ENCODE results near the gene ARPC4.
A peak's percentile ranks its signal among the peaks of the same experiment; 100 is the strongest.

The ARPC4 gene

GRCh38 chr3:9792405-9793160, at the start of gene ARPC4, which contains the start of gene TADA3:
Gene ARPC4 (plus strand): TSS chr3:9793082. CDS start chr3:9793122, 40 bp downstream.
Gene TADA3 (minus strand): TSS chr3:9792473. CDS start chr3:9791466, 1,007 bp downstream.
- peak; percentile 96 for DNase-seq (ENCODE audit: low read depth)

GRCh38 chr3:9743548-9743947, 49.3 kb upstream of the ARPC4 start:
- DNase-seq (ENCODE audit: low read depth), result no peak

DNA sequence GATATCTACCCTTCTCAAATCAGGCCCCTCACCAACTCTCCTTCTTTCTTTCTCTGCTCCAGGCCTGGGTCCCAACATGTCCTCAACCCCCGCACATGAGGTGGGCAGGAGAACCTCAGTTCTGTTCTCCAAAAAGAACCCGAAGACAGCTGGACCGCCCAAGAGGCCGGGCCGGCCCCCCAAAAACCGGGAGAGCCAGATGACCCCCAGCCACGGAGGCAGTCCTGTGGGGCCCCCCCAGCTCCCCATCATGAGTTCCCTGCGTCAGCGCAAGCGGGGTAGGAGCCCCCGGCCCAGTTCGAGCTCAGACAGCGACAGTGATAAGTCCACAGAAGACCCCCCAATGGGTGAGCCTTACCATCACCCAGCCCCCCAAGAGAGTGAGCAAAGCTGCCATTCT, 48.7 kb upstream of the ARPC4 start:
- DNase-seq (ENCODE audit: low read depth), result no peak

GRCh38 chr3:9745521-9745920, 47.4 kb upstream of the ARPC4 start:
- DNase-seq (ENCODE audit: low read depth), result no peak

- DNase-seq (ENCODE audit: low read depth), result peak; percentile 93
Observed at GRCh38 chr3:9746330-9746729, 46.6 kb upstream of the ARPC4 start.

GRCh38 chr3:9747267-9747666, 45.6 kb upstream of the ARPC4 start:
- DNase-seq (ENCODE audit: low read depth), result peak; percentile 66

GRCh38 chr3:9748031-9748430, 44.9 kb upstream of the ARPC4 start:
- no peak for DNase-seq (ENCODE audit: low read depth)

- no peak for DNase-seq (ENCODE audit: low read depth)
Observed at GRCh38 chr3:9749296-9749644, 43.6 kb upstream of the ARPC4 start.

- peak; percentile 98 for DNase-seq (ENCODE audit: low read depth)
Observed at GRCh38 chr3:9749645-9750555, 43.0 kb upstream of the ARPC4 start, which contains the start of gene OGG1. Gene OGG1 (plus strand): TSS chr3:9749952. CDS start chr3:9750287, 335 bp downstream.

GRCh38 chr3:9750556-9751411, 42.1 kb upstream of the ARPC4 start:
- peak; percentile 48 for DNase-seq (ENCODE audit: low read depth)

DNA sequence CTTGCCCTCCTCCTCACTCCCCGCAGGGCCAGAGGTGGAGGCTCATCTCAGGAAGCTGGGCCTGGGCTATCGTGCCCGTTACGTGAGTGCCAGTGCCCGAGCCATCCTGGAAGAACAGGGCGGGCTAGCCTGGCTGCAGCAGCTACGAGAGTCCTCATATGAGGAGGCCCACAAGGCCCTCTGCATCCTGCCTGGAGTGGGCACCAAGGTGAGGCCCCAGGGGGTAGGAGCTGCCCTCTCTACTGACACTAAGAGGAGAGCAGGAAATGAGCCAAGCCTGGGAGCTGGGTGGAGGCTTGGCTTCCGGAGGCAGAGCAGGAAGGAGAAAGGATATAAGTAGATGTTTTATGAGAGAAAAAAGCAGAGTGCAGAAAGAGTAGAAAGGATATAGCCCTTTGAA, 38.2 kb upstream of the ARPC4 start:
- DNase-seq (ENCODE audit: low read depth), result no peak

GRCh38 chr3:9757427-9757826, 35.5 kb upstream of the ARPC4 start:
- no peak for DNase-seq (ENCODE audit: low read depth)

- DNase-seq (ENCODE audit: low read depth), result no peak
Observed at GRCh38 chr3:9760779-9761505, 31.9 kb upstream of the ARPC4 start.

GRCh38 chr3:9761919-9762318, 31.0 kb upstream of the ARPC4 start:
- no peak for DNase-seq (ENCODE audit: low read depth)

DNA sequence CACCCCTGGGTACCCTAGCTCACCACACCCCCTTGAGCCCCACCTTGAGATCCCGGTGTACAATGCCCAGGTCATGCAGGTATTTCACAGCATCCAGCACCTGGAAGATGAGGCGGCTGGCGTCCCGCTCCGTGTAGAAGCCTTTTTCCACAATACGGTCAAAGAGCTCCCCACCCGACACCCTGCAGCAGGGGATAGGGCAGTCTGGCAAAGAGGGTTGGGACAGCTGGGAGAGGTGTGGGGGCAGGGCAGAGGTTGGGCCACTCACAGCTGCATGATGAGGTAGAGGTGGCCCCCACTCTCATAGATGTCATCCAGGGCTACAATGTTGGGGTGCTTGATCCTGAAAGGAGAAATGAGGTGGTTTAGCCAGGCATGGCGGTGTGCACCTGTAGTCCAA, 30.0 kb upstream of the ARPC4 start:
- DNase-seq (ENCODE audit: low read depth), result no peak

DNA sequence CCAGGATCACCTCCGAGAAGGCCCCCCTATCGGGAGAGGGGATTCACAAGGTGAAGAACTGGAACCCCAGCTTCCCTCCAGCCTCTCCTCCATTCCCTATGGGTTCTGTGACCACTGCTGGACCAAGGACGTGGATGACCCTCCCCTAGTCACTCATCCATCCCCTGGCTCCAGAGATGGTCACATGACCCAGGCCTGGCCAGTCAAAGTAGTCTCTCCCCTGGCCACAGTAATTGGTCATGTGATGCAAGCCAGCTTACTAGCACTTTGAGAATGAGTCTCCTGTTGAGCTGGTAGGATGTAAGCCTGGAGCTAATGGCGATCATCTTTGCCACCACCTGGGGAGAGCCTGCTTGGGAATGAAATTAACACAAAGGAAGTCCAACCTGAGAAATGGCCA, 27.0 kb upstream of the ARPC4 start:
- peak; percentile 41 for DNase-seq (ENCODE audit: low read depth)

- DNase-seq (ENCODE audit: low read depth), result no peak
Observed at GRCh38 chr3:9767418-9767817, 25.5 kb upstream of the ARPC4 start.

DNA sequence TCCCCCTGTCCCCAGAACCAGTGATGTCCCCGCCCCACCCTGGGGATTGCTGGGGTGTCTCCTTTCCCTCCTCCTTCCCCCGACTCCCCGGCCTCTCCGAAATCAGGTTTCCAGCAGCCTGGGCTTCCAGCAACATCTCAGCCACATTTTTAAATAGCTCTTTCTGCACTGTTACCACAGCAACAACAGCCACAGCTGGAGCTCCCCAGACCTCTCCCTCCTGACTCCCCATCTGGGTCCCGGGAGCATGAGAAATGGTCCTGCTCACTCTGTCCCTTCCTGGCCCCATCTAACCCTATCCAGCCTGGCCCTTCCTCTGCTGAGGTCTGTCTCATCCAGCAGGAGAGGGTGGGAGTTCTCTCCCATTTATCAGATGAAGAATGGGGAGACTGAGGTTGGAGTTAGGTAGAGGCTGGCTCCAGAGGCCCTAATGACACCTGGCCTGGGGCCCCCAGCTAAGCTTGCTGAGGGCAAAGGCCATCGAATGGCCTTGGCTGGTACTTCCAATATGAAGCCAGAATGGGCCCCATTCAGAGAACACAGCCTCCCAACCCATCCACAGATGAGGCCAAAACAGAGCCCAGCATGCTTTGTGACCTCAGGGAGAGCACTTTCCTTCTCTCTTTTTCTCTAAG, 24.6 kb upstream of the ARPC4 start:
- DNase-seq (ENCODE audit: low read depth), result no peak

DNA sequence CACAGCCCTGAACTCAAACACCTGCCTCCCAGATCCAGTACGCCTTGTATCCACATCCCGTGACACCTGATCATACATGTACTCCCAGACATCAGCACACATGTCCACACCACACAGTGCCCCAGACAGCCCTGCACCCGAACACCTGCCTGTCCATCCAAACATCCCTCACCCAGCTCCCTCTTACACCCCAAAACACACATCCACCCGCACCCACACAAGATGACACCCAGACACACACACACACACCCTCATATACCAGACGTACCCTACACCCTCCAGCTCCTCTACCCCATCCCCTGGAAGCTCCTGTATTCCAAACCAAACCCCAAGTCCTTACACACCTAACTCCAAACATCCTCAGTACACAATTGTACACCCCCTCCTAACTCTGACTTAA, 23.9 kb upstream of the ARPC4 start:
- no peak for DNase-seq (ENCODE audit: low read depth)

DNA sequence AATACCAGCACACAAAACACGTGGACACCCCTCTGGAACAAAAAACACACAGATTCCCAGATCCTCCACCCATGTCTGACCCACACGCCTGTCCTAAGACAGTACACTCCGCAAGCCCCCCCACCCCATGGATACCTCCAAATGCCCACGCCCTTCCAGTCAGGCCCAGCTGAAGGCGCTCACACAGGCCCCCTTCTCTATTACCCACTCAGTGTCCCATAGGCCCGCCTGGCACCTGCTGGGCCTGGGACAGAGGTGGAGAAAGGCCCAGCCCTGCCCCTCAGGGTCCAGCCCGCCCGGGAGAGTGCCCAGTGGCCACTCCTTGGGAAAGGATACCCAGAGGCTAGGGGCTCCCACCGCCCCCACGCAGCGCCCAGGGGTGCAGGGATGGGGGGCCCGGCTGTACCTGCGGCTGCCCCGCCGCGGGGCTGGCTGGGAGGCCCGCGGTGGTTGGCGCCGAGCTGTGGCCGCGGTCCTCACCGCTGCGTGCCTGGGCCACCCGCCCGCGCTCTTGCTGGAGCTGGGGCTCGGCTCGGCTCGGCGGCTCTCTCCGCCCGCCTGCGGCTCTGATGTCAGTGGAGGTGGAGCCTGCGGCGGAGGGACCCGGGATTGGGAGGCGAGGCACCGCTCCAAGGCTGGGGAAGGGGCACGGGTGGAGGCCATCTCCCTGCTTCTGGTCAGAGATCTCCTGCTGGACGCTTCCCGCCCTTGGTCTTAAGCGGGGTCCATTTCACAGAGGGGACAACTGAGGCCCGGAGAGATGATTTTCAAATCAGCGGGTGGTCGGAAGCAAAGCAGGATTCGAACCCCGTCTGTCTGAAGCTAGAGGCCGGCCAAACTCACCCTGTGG, 23.2 kb upstream of the ARPC4 start, which contains the start of gene CAMK1:
CAMK1 (minus strand) TSS at position 522 of the 850 bp plus-strand sequence. CDS start 2,198 bp downstream, outside the sequence.
- peak; percentile 42 for DNase-seq (ENCODE audit: low read depth)

Data from amniotic epithelial cell (primary cell).